DOHH2 (cell line): ENCODE measurements around the gene TSC22D1.

ENCODE experiments used
- H3F3A ChIP-seq: fragments of 200-600 bp; sonication (generic), shearing (Covaris generic); 2 replicates; pipeline ENCODE4 v1.6.0; 2016; ENCODE audit warnings: antibody characterized with exemption, mild to moderate bottlenecking; ENCODE audit not compliant: control insufficient read depth, insufficient read depth
- H3K27ac ChIP-seq: fragments of 200-600 bp; sonication (generic); 2 replicates; pipeline ENCODE4 v1.5.1; 2014; ENCODE audit warnings: low read depth, mild to moderate bottlenecking, low read length, moderate library complexity
- H3K27me3 ChIP-seq: fragments of 200-600 bp; sonication (generic); 2 replicates; pipeline ENCODE4 v1.6.1; 2014; ENCODE audit warnings: mild to moderate bottlenecking, low read length, mixed read lengths; ENCODE audit not compliant: control insufficient read depth
- H3K36me3 ChIP-seq: fragments of 200-600 bp; sonication (generic); 2 replicates; pipeline ENCODE4 v1.6.1; 2014; ENCODE audit warnings: mild to moderate bottlenecking, low read length, moderate library complexity, mixed read lengths; ENCODE audit not compliant: control insufficient read depth
- H3K4me1 ChIP-seq: fragments of 200-600 bp; sonication (generic); 2 replicates; pipeline ENCODE4 v1.6.1; 2014; ENCODE audit warnings: mild to moderate bottlenecking, low read length, mixed read lengths; ENCODE audit not compliant: control insufficient read depth
- H3K4me2 ChIP-seq: fragments of 200-600 bp; sonication (generic); 2 replicates; pipeline ENCODE4 v1.6.0; 2014; ENCODE audit warnings: mild to moderate bottlenecking, low read length, moderate library complexity
- H3K4me3 ChIP-seq: fragments of 200-600 bp; sonication (generic); 2 replicates; pipeline ENCODE4 v1.5.1; 2014; ENCODE audit warnings: mild to moderate bottlenecking, low read length, mixed read lengths
- H3K79me2 ChIP-seq: fragments of 200-600 bp; sonication (generic); 2 replicates; pipeline ENCODE4 v1.6.1; 2014; ENCODE audit warnings: mild to moderate bottlenecking, low read length, mixed read lengths; ENCODE audit not compliant: control insufficient read depth
- H3K9me2 ChIP-seq: fragments of 200-600 bp; sonication (generic); replicated peaks from 2 replicates; pipeline ENCODE4 v1.6.1; 2014; ENCODE audit warnings: mild to moderate bottlenecking, low read length, mixed read lengths; ENCODE audit not compliant: control insufficient read depth
- H3K9me3 ChIP-seq: fragments of 200-600 bp; sonication (generic); 2 replicates; pipeline ENCODE4 v1.6.1; 2014; ENCODE audit warnings: antibody characterized with exemption, low read length, mixed read lengths; ENCODE audit not compliant: control insufficient read depth, insufficient read depth
- H4K20me1 ChIP-seq: fragments of 200-600 bp; sonication (generic); 2 replicates; pipeline ENCODE4 v1.6.0; 2014; ENCODE audit warnings: low read depth, mild to moderate bottlenecking, antibody characterized with exemption, low read length, moderate library complexity; ENCODE audit not compliant: control insufficient read depth, insufficient read depth
- EZH2phosphoT487 ChIP-seq: fragments of 200-600 bp; sonication (generic); IDR thresholded peaks from 2 replicates; pipeline ENCODE4 v1.6.1; 2017; ENCODE audit warnings: borderline replicate concordance, mild to moderate bottlenecking, antibody characterized with exemption, low read length, moderate library complexity, mixed read lengths
- TF ChIP-seq, protein P1 (sequence below): fragments of 200-600 bp; sonication (generic); IDR thresholded peaks from one replicate; pipeline ENCODE4 v1.5.1; 2014; ENCODE audit warnings: antibody characterized with exemption, mild to moderate bottlenecking, low read depth, low read length; ENCODE audit not compliant: poor library complexity, severe bottlenecking

TSC22D1 gene

DNA sequence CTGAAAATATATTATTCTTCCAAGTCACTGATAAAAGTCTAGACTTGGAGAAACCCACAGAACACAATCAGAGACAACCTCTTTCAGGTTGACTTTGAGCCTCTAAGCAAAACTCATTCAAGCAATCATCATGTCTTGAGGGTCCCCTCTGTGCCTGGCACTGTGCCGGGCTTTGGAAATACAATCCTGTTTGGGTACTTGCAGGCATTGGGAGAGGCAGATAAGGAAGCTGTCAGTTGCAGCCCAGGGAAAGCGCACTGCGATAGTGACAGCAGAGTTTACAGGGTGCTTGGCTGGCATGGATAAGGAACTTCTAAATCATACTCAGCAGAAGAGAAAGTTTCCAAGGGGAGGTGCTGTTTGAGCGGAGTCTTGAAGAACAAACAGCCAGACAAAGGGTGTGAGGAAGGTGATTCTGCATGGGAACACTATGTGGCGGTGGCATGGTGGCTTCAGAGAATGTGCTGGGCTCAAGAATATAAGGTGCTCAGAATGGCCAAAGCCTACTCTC lies 193.4 kb downstream of the TSC22D1 start:
- no peaks in the 10 kb centered on the region for H3K36me3 ChIP-seq
- no peak for TF ChIP-seq EZH2phosphoT487
- TF ChIP-seq, protein P1, sequence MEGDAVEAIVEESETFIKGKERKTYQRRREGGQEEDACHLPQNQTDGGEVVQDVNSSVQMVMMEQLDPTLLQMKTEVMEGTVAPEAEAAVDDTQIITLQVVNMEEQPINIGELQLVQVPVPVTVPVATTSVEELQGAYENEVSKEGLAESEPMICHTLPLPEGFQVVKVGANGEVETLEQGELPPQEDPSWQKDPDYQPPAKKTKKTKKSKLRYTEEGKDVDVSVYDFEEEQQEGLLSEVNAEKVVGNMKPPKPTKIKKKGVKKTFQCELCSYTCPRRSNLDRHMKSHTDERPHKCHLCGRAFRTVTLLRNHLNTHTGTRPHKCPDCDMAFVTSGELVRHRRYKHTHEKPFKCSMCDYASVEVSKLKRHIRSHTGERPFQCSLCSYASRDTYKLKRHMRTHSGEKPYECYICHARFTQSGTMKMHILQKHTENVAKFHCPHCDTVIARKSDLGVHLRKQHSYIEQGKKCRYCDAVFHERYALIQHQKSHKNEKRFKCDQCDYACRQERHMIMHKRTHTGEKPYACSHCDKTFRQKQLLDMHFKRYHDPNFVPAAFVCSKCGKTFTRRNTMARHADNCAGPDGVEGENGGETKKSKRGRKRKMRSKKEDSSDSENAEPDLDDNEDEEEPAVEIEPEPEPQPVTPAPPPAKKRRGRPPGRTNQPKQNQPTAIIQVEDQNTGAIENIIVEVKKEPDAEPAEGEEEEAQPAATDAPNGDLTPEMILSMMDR, result no peak
- H3K79me2 ChIP-seq, result no peaks in the 10 kb centered on the region
- H3K9me3 ChIP-seq, result no peaks in the 10 kb centered on the region
- H3K27me3 ChIP-seq, result no peaks in the 10 kb centered on the region
- no peaks in the 10 kb centered on the region for H4K20me1 ChIP-seq
- no peaks in the 10 kb centered on the region for H3K9me2 ChIP-seq
- H3F3A ChIP-seq, result no peaks in the 10 kb centered on the region
- H3K27ac ChIP-seq, result no peak overlapping the region
- no peak overlapping the region for H3K4me2 ChIP-seq
- no peak overlapping the region for H3K4me3 ChIP-seq
- H3K4me1 ChIP-seq, result peaks cover 9% of the 10 kb centered on the region
